Measurements from ENCODE around the gene STIM1.
"Not testable (repeated sequence)": the region's sequence is repeated elsewhere in the genome, so short reads cannot be mapped to it uniquely, and the experiment has no call there.

The STIM1 gene

GRCh38 chr11:3989276-3989920 lies 133.9 kb downstream of the STIM1 start:
- DNase-seq, result no peak

GRCh38 chr11:3989921-3990290 lies 134.4 kb downstream of the STIM1 start:
- no peak for DNase-seq

- no peak for DNase-seq
Measured at GRCh38 chr11:3990406-3990805, 134.9 kb downstream of the STIM1 start.

GRCh38 chr11:3992964-3993363 lies 137.5 kb downstream of the STIM1 start:
- DNase-seq, result no peak

- no peak for DNase-seq
Measured at GRCh38 chr11:3994030-3994640, 138.7 kb downstream of the STIM1 start.

- DNase-seq, result no peak
Measured at GRCh38 chr11:3995307-3995706, 139.8 kb downstream of the STIM1 start.

- DNase-seq, result no peak
Measured at GRCh38 chr11:3995949-3996554, 140.6 kb downstream of the STIM1 start.

GRCh38 chr11:3996651-3997050 lies 141.2 kb downstream of the STIM1 start:
- DNase-seq, result no peak

GRCh38 chr11:4004753-4005152 lies 149.3 kb downstream of the STIM1 start:
- DNase-seq, result not testable (repeated sequence)

GRCh38 chr11:4006946-4007680 lies 151.6 kb downstream of the STIM1 start:
- no peak for DNase-seq

GRCh38 chr11:4008116-4008515 lies 152.7 kb downstream of the STIM1 start:
- no peak for DNase-seq

- DNase-seq, result not testable (repeated sequence)
Measured at GRCh38 chr11:4016602-4017001, 161.1 kb downstream of the STIM1 start.

GRCh38 chr11:4017129-4017528 lies 161.7 kb downstream of the STIM1 start:
- DNase-seq, result no peak

GRCh38 chr11:4018641-4019040 lies 163.2 kb downstream of the STIM1 start:
- DNase-seq, result no peak

- DNase-seq, result no peak
Measured at GRCh38 chr11:4019891-4020290, 164.4 kb downstream of the STIM1 start.

GRCh38 chr11:4022669-4023068 lies 167.2 kb downstream of the STIM1 start:
- DNase-seq, result no peak

GRCh38 chr11:4025248-4025966 lies 169.9 kb downstream of the STIM1 start:
- DNase-seq, result no peak

GRCh38 chr11:4025967-4026324 lies 170.5 kb downstream of the STIM1 start:
- no peak for DNase-seq

- DNase-seq, result no peak
Measured at GRCh38 chr11:4026389-4026788, 170.9 kb downstream of the STIM1 start.

- no peak for DNase-seq
Measured at GRCh38 chr11:4027746-4028145, 172.3 kb downstream of the STIM1 start.

- DNase-seq, result no peak
Measured at GRCh38 chr11:4030197-4030596, 174.7 kb downstream of the STIM1 start.

GRCh38 chr11:4032097-4032496 lies 176.6 kb downstream of the STIM1 start:
- no peak for DNase-seq

GRCh38 chr11:4035985-4036384 lies 180.5 kb downstream of the STIM1 start:
- DNase-seq, result no peak
